Neural cell (in vitro differentiated cells): ENCODE measurements around the gene FSIP1. TPM values are rescaled to one million over a fixed set of nuclear protein-coding genes. Genes with fewer than 3 reads are reported as not detected.

Experiments used
- H2AFZ ChIP-seq: fragments of 200-600, 300-800 bp; sonication (generic), shearing (Covaris generic); 2 replicates; pipeline ENCODE4 v1.6.0; 2014; ENCODE audit warnings: low read depth, mild to moderate bottlenecking, antibody characterized with exemption, low read length, moderate library complexity
- H3F3A ChIP-seq: fragments of 200-600 bp; shearing (Covaris generic); 2 replicates; pipeline ENCODE4 v1.6.1; 2016; ENCODE audit warnings: mild to moderate bottlenecking, moderate library complexity, mixed read lengths, antibody characterized with exemption, low read length; ENCODE audit not compliant: insufficient read depth, poor library complexity, severe bottlenecking
- H3K27ac ChIP-seq: fragments of 200-600, 300-800 bp; sonication (generic), shearing (Covaris generic); 2 replicates; pipeline ENCODE4 v1.5.1; 2014; ENCODE audit warnings: mild to moderate bottlenecking, low read length, moderate library complexity
- H3K27me3 ChIP-seq: fragments of 300-800, 200-600 bp; sonication (generic), shearing (Covaris generic); 2 replicates; pipeline ENCODE4 v1.6.0; 2014; ENCODE audit warnings: mild to moderate bottlenecking, low read depth, low read length, moderate library complexity; ENCODE audit not compliant: insufficient read depth
- H3K36me3 ChIP-seq: fragments of 300-800, 200-600 bp; sonication (generic), shearing (Covaris generic); 2 replicates; pipeline ENCODE4 v1.5.1; 2014; ENCODE audit warnings: mild to moderate bottlenecking, antibody characterized with exemption, low read length, moderate library complexity; ENCODE audit not compliant: insufficient read depth
- H3K4me2 ChIP-seq: fragments of 300-800, 200-600 bp; sonication (generic), shearing (Covaris generic); 2 replicates; pipeline ENCODE4 v1.6.0; 2014; ENCODE audit warnings: mild to moderate bottlenecking, low read length
- H3K4me3 ChIP-seq: fragments of 300-800, 200-600 bp; sonication (generic), shearing (Covaris generic); 2 replicates; pipeline ENCODE4 v1.5.1; 2014; ENCODE audit warnings: mild to moderate bottlenecking, low read length, moderate library complexity
- H3K79me2 ChIP-seq: fragments of 200-600 bp; shearing (Covaris generic); replicated peaks from 2 replicates; pipeline ENCODE4 v1.6.0; 2014; ENCODE audit warnings: mild to moderate bottlenecking, low read length, moderate library complexity; ENCODE audit not compliant: insufficient read depth
- H3K9ac ChIP-seq: fragments of 300-800, 200-600 bp; sonication (generic), shearing (Covaris generic); 2 replicates; pipeline ENCODE4 v1.6.1; 2016; ENCODE audit warnings: mild to moderate bottlenecking, low read length, mixed read lengths
- H3K9me2 ChIP-seq: fragments of 200-600 bp; shearing (Covaris generic); 2 replicates; pipeline ENCODE4 v1.6.1; 2016; ENCODE audit warnings: mild to moderate bottlenecking, low read length, mixed read lengths; ENCODE audit not compliant: insufficient read depth
- H3K9me3 ChIP-seq: fragments of 200-600, 300-800 bp; sonication (generic), shearing (Covaris generic); 2 replicates; pipeline ENCODE4 v1.6.1; 2016; ENCODE audit warnings: mild to moderate bottlenecking, mixed run types, low read length, moderate library complexity, mixed read lengths
- H4K20me1 ChIP-seq: fragments of 200-600 bp; shearing (Covaris generic); 2 replicates; pipeline ENCODE4 v1.6.1; 2016; ENCODE audit warnings: mild to moderate bottlenecking, mixed run types; ENCODE audit not compliant: insufficient read depth
- CTCF ChIP-seq: fragments of 450-650 bp; IDR thresholded peaks from 2 replicates; pipeline ENCODE4 v1.5.1; 2014; ENCODE audit warnings: antibody characterized with exemption, mild to moderate bottlenecking, moderate library complexity; ENCODE audit not compliant: poor library complexity, severe bottlenecking
- EP300 ChIP-seq: fragments of 450-650 bp; conservative IDR thresholded peaks from 2 replicates; pipeline ENCODE4 v1.6.1; 2014; ENCODE audit warnings: antibody characterized with exemption, mild to moderate bottlenecking, moderate library complexity; ENCODE audit not compliant: poor library complexity, severe bottlenecking
- EZH2 ChIP-seq: fragments of 200-600, 300-800 bp; shearing (Covaris generic), sonication (generic); IDR thresholded peaks from 2 replicates; pipeline ENCODE4 v1.6.1; 2014; ENCODE audit warnings: antibody characterized with exemption, low read length, borderline replicate concordance, mild to moderate bottlenecking; ENCODE audit not compliant: insufficient read depth, poor library complexity, severe bottlenecking
- MXI1 ChIP-seq: fragments of 450-650 bp; conservative IDR thresholded peaks from 2 replicates; pipeline ENCODE4 v1.6.1; 2014; ENCODE audit warnings: antibody characterized with exemption, mild to moderate bottlenecking; ENCODE audit not compliant: poor library complexity, severe bottlenecking
- POLR2AphosphoS5 ChIP-seq: IDR thresholded peaks from 2 replicates; pipeline ENCODE4 v1.6.1; 2012
- RAD21 ChIP-seq: fragments of 450-650 bp; conservative IDR thresholded peaks from 2 replicates; pipeline ENCODE4 v1.6.1; 2014; ENCODE audit warnings: antibody characterized with exemption, mild to moderate bottlenecking, moderate library complexity
- REST ChIP-seq: IDR thresholded peaks from 2 replicates; pipeline ENCODE4 v1.6.1; 2012; ENCODE audit warnings: borderline replicate concordance
- SMC3 ChIP-seq: fragments of 450-650 bp; conservative IDR thresholded peaks from 2 replicates; pipeline ENCODE4 v1.6.1; 2014; ENCODE audit warnings: antibody characterized with exemption, mild to moderate bottlenecking, moderate library complexity; ENCODE audit not compliant: poor library complexity
- TAF1 ChIP-seq: IDR thresholded peaks from 2 replicates; pipeline ENCODE4 v1.6.1; 2012; ENCODE audit warnings: low read depth
- polyA plus RNA-seq: library from polyadenylated mRNA; depleted of rRNA; stranded (reverse); fragments of >200 nt; gene quantifications from 2 replicates; pipeline ENCODE4 v1.2.3, GENCODE V29; 2014

Gene FSIP1
- polyA plus RNA-seq, 1 donor from 2014 or later = 3.8 TPM

GRCh38 chr15:39720621-39721611 lies 61.7 kb downstream of the FSIP1 start:
- no peak overlapping the region for H2AFZ ChIP-seq
- TF ChIP-seq POLR2AphosphoS5 = no peak
- no peak for TF ChIP-seq CTCF
- TF ChIP-seq EP300 = no peak
- TF ChIP-seq REST = no peak
- TF ChIP-seq TAF1 = no peak
- no peak for TF ChIP-seq RAD21
- H3K79me2 ChIP-seq = no peaks in the 10 kb centered on the region

GRCh38 chr15:39720081-39720480 lies 62.6 kb downstream of the FSIP1 start:
- Histone ChIP-seq H3K9me2 (no peaks in the 10 kb centered on the region), H3K36me3 (no peaks in the 10 kb centered on the region), H3K9me3 (no peaks in the 10 kb centered on the region), H3K4me3 (no peak overlapping the region), H4K20me1 (no peaks in the 10 kb centered on the region), H3K4me2 (no peak overlapping the region), H3K27me3 (no peaks in the 10 kb centered on the region), H3K9ac (no peak overlapping the region), H2AFZ (no peak overlapping the region), H3F3A (no peaks in the 10 kb centered on the region), H3K27ac (no peak overlapping the region), H3K79me2 (no peaks in the 10 kb centered on the region)
- no peak for TF ChIP-seq EZH2
- TF ChIP-seq POLR2AphosphoS5 = no peak
- TF ChIP-seq RAD21 = no peak
- TF ChIP-seq REST = no peak
- TF ChIP-seq CTCF = no peak
- TF ChIP-seq MXI1 = no peak
- TF ChIP-seq TAF1 = no peak
- no peak for TF ChIP-seq EP300
- TF ChIP-seq SMC3 = no peak

More at GRCh38 chr15:39720621-39721611, 61.7 kb downstream of the FSIP1 start:
- no peak overlapping the region for H3K4me3 ChIP-seq
- H3K9me3 ChIP-seq = no peaks in the 10 kb centered on the region
- H3K9ac ChIP-seq = no peak overlapping the region
- H3F3A ChIP-seq = no peaks in the 10 kb centered on the region
- no peak overlapping the region for H3K4me2 ChIP-seq
- no peak overlapping the region for H3K27ac ChIP-seq
- H4K20me1 ChIP-seq = no peaks in the 10 kb centered on the region
- H3K27me3 ChIP-seq = no peaks in the 10 kb centered on the region
- H3K9me2 ChIP-seq = no peaks in the 10 kb centered on the region
- H3K36me3 ChIP-seq = no peaks in the 10 kb centered on the region
